ENCODE measurements around the gene DLG2.

DNA sequence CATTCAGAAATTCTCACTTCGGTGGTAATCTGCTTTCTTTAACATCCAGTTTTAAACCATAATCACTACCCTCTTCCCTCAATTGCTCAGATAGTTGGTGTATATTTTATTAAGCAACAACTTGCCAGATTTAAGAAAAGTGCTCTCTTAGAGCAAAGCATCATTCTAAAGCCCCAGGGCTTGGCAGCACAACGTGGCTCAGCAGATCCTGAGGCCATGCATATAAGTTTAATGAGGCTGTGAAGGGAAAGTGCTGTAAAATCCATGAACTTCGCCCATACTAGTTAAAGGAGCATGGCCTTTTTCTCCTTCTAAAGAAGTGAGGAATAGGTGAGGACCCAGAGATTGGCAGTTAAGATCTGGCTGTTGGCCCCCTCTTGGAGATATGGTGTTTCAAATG lies 1858.7 kb downstream of the DLG2 start:
- TF ChIP-seq TAF1 (IDR thresholded peaks at IDR 0.05; ENCODE audit: borderline replicate concordance, insufficient read depth, low read length) (no peak), POLR2AphosphoS5 (IDR thresholded peaks at IDR 0.05; ENCODE audit: low read depth, low read length) (no peak), FOXP2 (optimal IDR thresholded peaks at IDR 0.05; ENCODE audit: borderline replicate concordance, extremely low read depth, extremely low read length, insufficient read depth) (no peak), SIN3A (IDR thresholded peaks at IDR 0.05; ENCODE audit: borderline replicate concordance, insufficient read depth, low read length) (no peak)
- TF ChIP-seq, protein P1, sequence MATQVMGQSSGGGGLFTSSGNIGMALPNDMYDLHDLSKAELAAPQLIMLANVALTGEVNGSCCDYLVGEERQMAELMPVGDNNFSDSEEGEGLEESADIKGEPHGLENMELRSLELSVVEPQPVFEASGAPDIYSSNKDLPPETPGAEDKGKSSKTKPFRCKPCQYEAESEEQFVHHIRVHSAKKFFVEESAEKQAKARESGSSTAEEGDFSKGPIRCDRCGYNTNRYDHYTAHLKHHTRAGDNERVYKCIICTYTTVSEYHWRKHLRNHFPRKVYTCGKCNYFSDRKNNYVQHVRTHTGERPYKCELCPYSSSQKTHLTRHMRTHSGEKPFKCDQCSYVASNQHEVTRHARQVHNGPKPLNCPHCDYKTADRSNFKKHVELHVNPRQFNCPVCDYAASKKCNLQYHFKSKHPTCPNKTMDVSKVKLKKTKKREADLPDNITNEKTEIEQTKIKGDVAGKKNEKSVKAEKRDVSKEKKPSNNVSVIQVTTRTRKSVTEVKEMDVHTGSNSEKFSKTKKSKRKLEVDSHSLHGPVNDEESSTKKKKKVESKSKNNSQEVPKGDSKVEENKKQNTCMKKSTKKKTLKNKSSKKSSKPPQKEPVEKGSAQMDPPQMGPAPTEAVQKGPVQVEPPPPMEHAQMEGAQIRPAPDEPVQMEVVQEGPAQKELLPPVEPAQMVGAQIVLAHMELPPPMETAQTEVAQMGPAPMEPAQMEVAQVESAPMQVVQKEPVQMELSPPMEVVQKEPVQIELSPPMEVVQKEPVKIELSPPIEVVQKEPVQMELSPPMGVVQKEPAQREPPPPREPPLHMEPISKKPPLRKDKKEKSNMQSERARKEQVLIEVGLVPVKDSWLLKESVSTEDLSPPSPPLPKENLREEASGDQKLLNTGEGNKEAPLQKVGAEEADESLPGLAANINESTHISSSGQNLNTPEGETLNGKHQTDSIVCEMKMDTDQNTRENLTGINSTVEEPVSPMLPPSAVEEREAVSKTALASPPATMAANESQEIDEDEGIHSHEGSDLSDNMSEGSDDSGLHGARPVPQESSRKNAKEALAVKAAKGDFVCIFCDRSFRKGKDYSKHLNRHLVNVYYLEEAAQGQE (IDR thresholded peaks at IDR 0.05; ENCODE audit: insufficient read depth in 1 of 2, low read depth in 2 of 2, low read length in 2 of 2), result no peak
